Measurements from ENCODE around the gene SMIM17. TPM values are rescaled to one million over a fixed set of nuclear protein-coding genes. Genes with fewer than 3 reads are reported as not detected.

The SMIM17 gene
- total RNA-seq, 1 experiment from 2014 or later, result 0.28 TPM

DNA sequence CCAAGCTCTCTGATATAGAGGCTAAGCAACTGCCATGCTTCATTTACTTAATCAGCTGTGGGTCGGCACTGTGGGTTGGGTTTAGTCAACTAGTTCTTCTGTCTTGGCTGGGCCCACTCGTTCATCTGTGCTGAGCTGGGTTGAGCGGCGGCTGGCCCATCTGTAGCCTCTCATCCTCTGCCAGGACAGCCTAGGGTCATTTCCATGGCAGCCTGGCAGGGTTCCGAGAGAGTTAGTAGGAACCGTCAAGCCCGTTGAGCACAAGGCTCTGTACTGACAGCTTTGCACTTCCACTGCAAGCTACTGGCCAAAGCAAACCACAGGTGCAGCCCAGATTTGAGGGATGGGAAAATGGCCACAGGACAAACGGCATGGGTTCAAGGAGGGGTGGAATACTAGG is 35.2 kb downstream of the SMIM17 start:
- H3K36me3 Mint-ChIP-seq (ENCODE audit: insufficient read depth in 1 of 3, low read depth in 3 of 3), result peaks cover 6 to 9% (median 7%) of the 10 kb centered on the region in 3 experiments; a peak in 6 of 7 replicates
- H2AK5ac ChIP-seq (ENCODE audit: insufficient read length, low read length), result no peak overlapping the region
- no CpG with 5 or more reads among the region's 8 CpGs for WGBS (ENCODE audit: extremely low coverage, insufficient read length, low lambda C conversion rate)

More for the DNA sequence above, 35.2 kb downstream of the SMIM17 start:
- Histone ChIP-seq H2BK120ac (ENCODE audit: low read depth, low read length, poor library complexity, severe bottlenecking) (no peak overlapping the region), H3K23ac (ENCODE audit: insufficient read length, low read depth, low read length) (no peak overlapping the region), H4K5ac (ENCODE audit: insufficient read length, low read depth, low read length) (no peak overlapping the region), H3K56ac (ENCODE audit: insufficient read length, low read depth, low read length) (no peak overlapping the region), H3K27me3 (ENCODE audit: insufficient read depth, low read length) (no peaks in the 10 kb centered on the region), H3K18ac (ENCODE audit: insufficient read length, low read depth, low read length) (no peak overlapping the region), H3K79me1 (ENCODE audit: insufficient read depth, low read depth, low read length, poor library complexity, severe bottlenecking) (no peaks in the 10 kb centered on the region), H3K9ac (ENCODE audit: extremely low read depth, insufficient read length, low read length) (no peak overlapping the region), H3K79me2 (ENCODE audit: insufficient read depth, low read length) (no peaks in the 10 kb centered on the region), H2BK15ac (ENCODE audit: low read depth, low read length) (no peak overlapping the region), H3K9me3 (ENCODE audit: control insufficient read depth, low read depth, low read length) (peaks cover 68% of the 10 kb centered on the region), H3K4me2 (ENCODE audit: insufficient read depth, insufficient read length, low read length) (no peak overlapping the region), H3T11ph (ENCODE audit: low read length) (no peak overlapping the region), H2BK12ac (ENCODE audit: insufficient read length, low read depth, low read length) (no peak overlapping the region), H2AFZ (ENCODE audit: low read length) (no peak overlapping the region), H3K4me1 (ENCODE audit: insufficient read depth, low read length) (no peaks in the 10 kb centered on the region), H2BK20ac (ENCODE audit: low read depth, low read length, poor library complexity, severe bottlenecking) (no peak overlapping the region), H3K14ac (ENCODE audit: insufficient read depth, low read length) (no peak overlapping the region), H4K8ac (replicated peaks; ENCODE audit: insufficient read length, low read depth, low read length) (no peak overlapping the region), H4K20me1 (ENCODE audit: control insufficient read depth, insufficient read depth, insufficient read length) (no peaks in the 10 kb centered on the region), H2BK5ac (ENCODE audit: insufficient read length, low read length) (no peak overlapping the region), H3K4ac (ENCODE audit: low read depth, low read length) (no peak overlapping the region), H4K91ac (ENCODE audit: insufficient read length, low read depth, low read length) (no peak overlapping the region), H3K27ac (ENCODE audit: insufficient read length, low read depth, low read length) (no peak overlapping the region), H3K23me2 (ENCODE audit: insufficient read length, low read depth, low read length, poor library complexity, severe bottlenecking) (no peaks in the 10 kb centered on the region)
- peaks cover 85 to 92% of the 10 kb centered on the region in 2 experiments for H3K9me3 Mint-ChIP-seq
- no peaks in the 10 kb centered on the region for H3K4me1 Mint-ChIP-seq
- peaks cover 1% of the 10 kb centered on the region for H3K27me3 Mint-ChIP-seq (ENCODE audit: low read depth)
- DNase-seq, result no peak
- no peak overlapping the region for H3K4me3 Mint-ChIP-seq
- H3K27ac Mint-ChIP-seq, result no peak overlapping the region
- TF ChIP-seq CTCF (conservative IDR thresholded peaks at IDR 0.05), result no peak
